ENCODE measurements around the gene MEGF8.
A peak's percentile ranks its signal among the peaks of the same experiment; 100 is the strongest.

The MEGF8 gene

GRCh38 chr19:42325308-42325895, at the start of gene MEGF8:
Gene MEGF8 (plus strand): TSS chr19:42325635. CDS start chr19:42326244, 609 bp downstream.
- peak; percentile 99 for DNase-seq

GRCh38 chr19:42276284-42276683, 49.2 kb upstream of the MEGF8 start:
- DNase-seq, result no peak

GRCh38 chr19:42276821-42277220, 48.6 kb upstream of the MEGF8 start:
- DNase-seq, result no peak

GRCh38 chr19:42277821-42278451, 47.5 kb upstream of the MEGF8 start:
- no peak for DNase-seq

- DNase-seq, result no peak
These were observed 46.8 kb upstream of the MEGF8 start for GRCh38 chr19:42278452-42279154.

- DNase-seq, result no peak
These were observed 46.1 kb upstream of the MEGF8 start for GRCh38 chr19:42279155-42279901.

- peak; percentile 92 for DNase-seq
These were observed 45.3 kb upstream of the MEGF8 start for GRCh38 chr19:42279902-42280814.

- DNase-seq, result no peak
These were observed 44.7 kb upstream of the MEGF8 start for GRCh38 chr19:42280815-42281145.

GRCh38 chr19:42281146-42281826, 44.1 kb upstream of the MEGF8 start:
- DNase-seq, result peak; percentile 44

GRCh38 chr19:42281827-42282762, 43.3 kb upstream of the MEGF8 start:
- DNase-seq, result no peak

GRCh38 chr19:42282819-42283187, 42.6 kb upstream of the MEGF8 start:
- peak; percentile 43 for DNase-seq

GRCh38 chr19:42283188-42284065, 42.0 kb upstream of the MEGF8 start:
- DNase-seq, result peak; percentile 97

GRCh38 chr19:42284066-42284501, 41.4 kb upstream of the MEGF8 start:
- DNase-seq, result peak; percentile 91

- no peak for DNase-seq
These were observed 40.7 kb upstream of the MEGF8 start for GRCh38 chr19:42284591-42285341.

GRCh38 chr19:42285541-42285941, 39.9 kb upstream of the MEGF8 start:
- no peak for DNase-seq

GRCh38 chr19:42285988-42286348, 39.5 kb upstream of the MEGF8 start:
- DNase-seq, result no peak

GRCh38 chr19:42286349-42287016, 39.0 kb upstream of the MEGF8 start:
- no peak for DNase-seq
